Erythroblast (primary cell): Measurements from ENCODE around the gene LYST.

Source experiments
- GATA1 ChIP-seq: IDR thresholded peaks from 2 replicates; pipeline ENCODE4 v1.6.1; 2011; ENCODE audit warnings: low read depth, mild to moderate bottlenecking, control low read depth, low read length, moderate library complexity
- POLR2A ChIP-seq: IDR thresholded peaks from 2 replicates; pipeline ENCODE4 v1.6.1; 2011; ENCODE audit warnings: mild to moderate bottlenecking, low read length

- TF ChIP-seq POLR2A = no peak
- no peak for TF ChIP-seq GATA1
Measured at GRCh38 chr1:235782601-235783000, 84.1 kb downstream of the LYST start.
